CD14-positive monocyte (primary cell): ENCODE data around the gene PMEPA1. TPM values are rescaled to one million over a fixed set of nuclear protein-coding genes. Genes with fewer than 3 reads are reported as not detected.

Source experiments
- DNase-seq, 3 donors: peaks; one replicate each; pipeline ENCODE4 v3.0.0-alpha.2; 2011 to 2022
- H2AFZ ChIP-seq: 2 replicates; pipeline ENCODE4 v1.6.0; 2012; ENCODE audit warnings: mild to moderate bottlenecking, low read depth, low read length, inconsistent platforms; ENCODE audit not compliant: insufficient read depth, poor library complexity, severe bottlenecking
- H3K27ac ChIP-seq, 2 donors: 1 replicate in 1 of 2; 2 replicates in 1 of 2; pipeline ENCODE4 v1.5.1; 2012 to 2013; ENCODE audit warnings: low read length in 2 of 2, control low read depth in 1 of 2, inconsistent platforms in 1 of 2, low read depth in 1 of 2, mild to moderate bottlenecking in 1 of 2
- H3K27me3 ChIP-seq, 2 donors: one replicate each; pipeline versions ENCODE4 v1.6.0 to v1.6.1; 2011 to 2013; ENCODE audit warnings: low read length in 2 of 2; ENCODE audit not compliant: control insufficient read depth in 2 of 2, insufficient read depth in 2 of 2
- H3K36me3 ChIP-seq, 2 donors: replicated peaks in 1 of 2; 1 replicate in 1 of 2; 2 replicates in 1 of 2; pipeline versions ENCODE4 v1.5.1 to v1.6.1; 2012 to 2013; ENCODE audit warnings: low read length in 2 of 2, control low read depth in 1 of 2, inconsistent platforms in 1 of 2, mild to moderate bottlenecking in 1 of 2; ENCODE audit not compliant: insufficient read depth in 2 of 2, control insufficient read depth in 1 of 2
- H3K4me1 ChIP-seq, 2 donors: 1 replicate in 1 of 2; 2 replicates in 1 of 2; pipeline versions ENCODE4 v1.5.1 to v1.6.1; 2012 to 2013; ENCODE audit warnings: low read length in 2 of 2, control low read depth in 1 of 2, inconsistent platforms in 1 of 2, mild to moderate bottlenecking in 1 of 2, moderate library complexity in 1 of 2; ENCODE audit not compliant: insufficient read depth in 2 of 2, control insufficient read depth in 1 of 2
- H3K4me2 ChIP-seq: replicated peaks from 2 replicates; pipeline ENCODE3; 2012; ENCODE audit warnings: low read length, moderate library complexity, mild to moderate bottlenecking; ENCODE audit not compliant: poor library complexity, severe bottlenecking; ENCODE audit errors: extremely low read depth
- H3K4me3 ChIP-seq, 3 experiments: fragments of 200-600 bp in 1 of 3; sonication (generic) in 1 of 3; replicated peaks in 1 of 3; 1 replicate in 2 of 3; 2 replicates in 1 of 3; pipeline ENCODE4 v1.5.1; 2011 to 2013; ENCODE audit warnings: low read length in 3 of 3, mild to moderate bottlenecking in 3 of 3, control low read depth in 2 of 3, low read depth in 2 of 3, inconsistent platforms in 1 of 3, moderate library complexity in 1 of 3
- H3K79me2 ChIP-seq: 2 replicates; pipeline ENCODE4 v1.6.0; 2012; ENCODE audit warnings: mild to moderate bottlenecking, control low read depth, inconsistent platforms, low read length, moderate library complexity; ENCODE audit not compliant: insufficient read depth
- H3K9ac ChIP-seq: 2 replicates; pipeline ENCODE4 v1.6.0; 2017; ENCODE audit warnings: low read length, mild to moderate bottlenecking; ENCODE audit not compliant: insufficient read depth, poor library complexity, severe bottlenecking
- H3K9me3 ChIP-seq, 2 donors: replicated peaks in 1 of 2; 1 replicate in 1 of 2; 2 replicates in 1 of 2; pipeline versions ENCODE4 v1.5.1 to v1.6.1; 2012 to 2013; ENCODE audit warnings: low read length in 2 of 2, control low read depth in 1 of 2; ENCODE audit not compliant: control insufficient read depth in 1 of 2, insufficient read depth in 1 of 2
- H4K20me1 ChIP-seq: 2 replicates; pipeline ENCODE4 v1.6.0; 2012; ENCODE audit warnings: mild to moderate bottlenecking, low read length, control low read depth, moderate library complexity; ENCODE audit not compliant: insufficient read depth
- H3K27ac Mint-ChIP-seq, 7 donors: one replicate each; pipeline ENCODE4 v1.8.0; 2020; ENCODE audit warnings: mild to moderate bottlenecking in 7 of 7, mixed read lengths in 7 of 7, moderate library complexity in 6 of 7, inconsistent platforms in 2 of 7
- H3K27me3 Mint-ChIP-seq, 3 donors: one replicate each; pipeline ENCODE4 v1.8.0; 2021 to 2022; ENCODE audit warnings: low read depth in 3 of 3, mild to moderate bottlenecking in 3 of 3, mixed read lengths in 3 of 3, moderate library complexity in 3 of 3, inconsistent platforms in 1 of 3
- H3K36me3 Mint-ChIP-seq, 2 donors: one replicate each; pipeline ENCODE4 v1.8.0; 2020; ENCODE audit warnings: mixed read lengths in 2 of 2, inconsistent platforms in 1 of 2, mild to moderate bottlenecking in 1 of 2
- H3K4me1 Mint-ChIP-seq: one replicate; pipeline ENCODE4 v1.8.0; 2020; ENCODE audit warnings: mild to moderate bottlenecking, mixed read lengths
- H3K4me3 Mint-ChIP-seq, 2 donors: one replicate each; pipeline ENCODE4 v1.8.0; 2020; ENCODE audit warnings: mild to moderate bottlenecking in 2 of 2, mixed read lengths in 2 of 2, moderate library complexity in 1 of 2
- H3K9me3 Mint-ChIP-seq, 7 donors: one replicate each; pipeline ENCODE4 v1.8.0; 2020 to 2022; ENCODE audit warnings: mixed read lengths in 7 of 7, mild to moderate bottlenecking in 6 of 7, moderate library complexity in 6 of 7, inconsistent platforms in 2 of 7
- CTCF ChIP-seq: fragments of 200-600 bp; IDR thresholded peaks from one replicate; pipeline ENCODE4 v1.8.0; 2022; ENCODE audit warnings: antibody characterized with exemption, mild to moderate bottlenecking
- WGBS: methylation state at CpG from one replicate; pipeline ENCODE4 v1.1.5; 2013; ENCODE audit warnings: missing lambda C conversion rate; ENCODE audit not compliant: insufficient coverage; 5-methylcytosine and 5-hydroxymethylcytosine counted together
- intact Hi-C, 2 donors: fragments of 100-400 bp; cut with micrococcal nuclease; formaldehyde crosslinking; loops; one replicate each; pipeline versions ENCODE4 v1.15.0 to v1.15.1; 2023
- polyA plus RNA-seq, 3 donors: library from polyadenylated mRNA; depleted of rRNA in 1 of 3; unstranded in 2 of 3; stranded (reverse) in 1 of 3; fragments of 300-500 nt in 2 of 3; fragments of >200 nt in 1 of 3; fragmentation: Illumina TruSeq in 2 of 3; gene quantifications; 1 replicate in 2 of 3; 2 replicates in 1 of 3; pipeline ENCODE4 v1.2.3, GENCODE V29; 2012 to 2021

PMEPA1 gene
- polyA plus RNA-seq, 3 donors, result 0.12 to 0.73 (median 0.59) TPM

- Histone ChIP-seq H3K9me3 (peaks cover 0 to 6% of the 10 kb centered on the region in 2 donors), H3K27ac (no peak overlapping the region), H3K4me2 (peak overlapping the region; percentile 79), H2AFZ (peak overlapping the region; percentile 75), H3K27me3 (peaks cover 14 to 41% of the 10 kb centered on the region in 2 donors), H3K36me3 (no peaks in the 10 kb centered on the region), H4K20me1 (no peaks in the 10 kb centered on the region), H3K79me2 (no peaks in the 10 kb centered on the region), H3K9ac (no peak overlapping the region), H3K4me1 (peaks cover 22 to 23% of the 10 kb centered on the region in 2 donors), H3K4me3 (peak overlapping the region; percentile 49 to 76 (median 59))
- H3K4me3 Mint-ChIP-seq, result peak overlapping the region; percentile 82 to 85
- H3K36me3 Mint-ChIP-seq, result peaks cover 0 to 4% of the 10 kb centered on the region in 2 donors
- 43% methylated on average over 3 of the region's 6 CpGs for WGBS
- peaks cover 48 to 62% (median 50%) of the 10 kb centered on the region in 3 donors for H3K27me3 Mint-ChIP-seq
- peaks cover 33% of the 10 kb centered on the region for H3K4me1 Mint-ChIP-seq
- TF ChIP-seq CTCF, result no peak
- peak overlapping the region in 2 of 7 donors; percentile 35 to 57 for H3K27ac Mint-ChIP-seq
- no peak for DNase-seq
- peaks cover 0 to 11% (median 5%) of the 10 kb centered on the region in 7 donors for H3K9me3 Mint-ChIP-seq
- intact Hi-C loops, result loop anchor here in 1 of 2 donors (10.0 kb wide), 2 partner anchors 86 to 336 kb away; partner anchors contain the start of gene ZBP1
Observed at GRCh38 chr20:57710841-57711240, 1.0 kb upstream of the PMEPA1 start.

GRCh38 chr20:57708694-57709673 is 831 bp downstream of the PMEPA1 start:
- no peak overlapping the region for H3K9ac ChIP-seq
- peaks cover 53 to 65% (median 59%) of the 10 kb centered on the region in 3 donors for H3K27me3 Mint-ChIP-seq

More at GRCh38 chr20:57708694-57709673, 831 bp downstream of the PMEPA1 start:
- H4K20me1 ChIP-seq, result no peaks in the 10 kb centered on the region
- peaks cover 14 to 41% of the 10 kb centered on the region in 2 donors for H3K27me3 ChIP-seq
- H2AFZ ChIP-seq, result no peak overlapping the region
- H3K4me3 ChIP-seq, result peak overlapping the region in 1 of 3 experiments; percentile 20
- Mint-ChIP-seq H3K9me3 (peaks cover 0 to 11% (median 5%) of the 10 kb centered on the region in 7 donors), H3K27ac (peak overlapping the region in 6 of 7 donors; percentile 10 to 83 (median 28)), H3K4me1 (peaks cover 32% of the 10 kb centered on the region), H3K36me3 (peaks cover 0 to 4% of the 10 kb centered on the region in 2 donors), H3K4me3 (peak overlapping the region; percentile 76 to 80)
- H3K79me2 ChIP-seq, result no peaks in the 10 kb centered on the region
- 13% methylated on average over 106 of the region's 108 CpGs for WGBS
- TF ChIP-seq CTCF, result no peak
- H3K27ac ChIP-seq, result no peak overlapping the region
- peak in 2 of 3 donors; percentile 14 to 19 for DNase-seq
- intact Hi-C loops, result loop anchor here in 1 of 2 donors (10.0 kb wide), 1 partner anchor 204 kb away; no protein-coding TSS in a partner anchor
- peak overlapping the region; percentile 79 for H3K4me2 ChIP-seq
- peaks cover 19 to 23% of the 10 kb centered on the region in 2 donors for H3K4me1 ChIP-seq
- H3K9me3 ChIP-seq, result peaks cover 0 to 6% of the 10 kb centered on the region in 2 donors
- no peaks in the 10 kb centered on the region for H3K36me3 ChIP-seq
